Testis (tissue), 3 donors: ENCODE measurements around the gene GFOD1. TPM values are rescaled to one million over a fixed set of nuclear protein-coding genes. Genes with fewer than 3 reads are reported as not detected.

ENCODE experiments used
- DNase-seq: peaks from one replicate; pipeline ENCODE4 v3.0.0-alpha.2; 2019
- H3K27ac ChIP-seq, 2 donors: fragments of 200-600 bp; sonication (generic); one replicate each; pipeline ENCODE4 v1.5.1; 2019
- H3K27me3 ChIP-seq: fragments of 200-600 bp; sonication (generic); one replicate; pipeline ENCODE4 v1.5.1; 2019
- H3K36me3 ChIP-seq: fragments of 200-600 bp; sonication (generic); one replicate; pipeline ENCODE4 v1.5.1; 2017; ENCODE audit warnings: low read depth; ENCODE audit errors: missing control alignments
- H3K4me1 ChIP-seq: fragments of 200-600 bp; sonication (generic); one replicate; pipeline ENCODE4 v1.5.1; 2019
- H3K4me3 ChIP-seq, 2 donors: fragments of 200-600 bp; sonication (generic); one replicate each; pipeline ENCODE4 v1.5.1; 2017 to 2019
- H3K9me3 ChIP-seq: fragments of 200-600 bp; sonication (generic); one replicate; pipeline ENCODE4 v1.5.1; 2017
- POLR2A ChIP-seq: fragments of 450-650 bp; IDR thresholded peaks from one replicate; pipeline ENCODE4 v1.6.1; 2017; ENCODE audit warnings: antibody characterized with exemption, mild to moderate bottlenecking, moderate library complexity
- whole genome bisulfite sequencing, 2 donors: methylation state at CpG; one replicate each; pipeline ENCODE4 v1.1.5; 2018; 5-methylcytosine and 5-hydroxymethylcytosine counted together
- intact Hi-C: fragments of 100-400 bp; cut with DNase I; formaldehyde crosslinking; loops from one replicate; pipeline ENCODE4 v1.15.1; 2023; ENCODE audit warnings: low total_unique reads
- polyA plus RNA-seq: library from polyadenylated mRNA; stranded (reverse); fragments of 350-450 nt; fragmentation: Illumina TruSeq; extraction: RNeasy Lipid Tissue Mini Kit (QIAGEN cat#74804); gene quantifications from one replicate; pipeline ENCODE4 v1.2.3, GENCODE V29; 2014; ENCODE audit warnings: low read depth, low replicate concordance; ENCODE audit not compliant: insufficient read depth
- total RNA-seq, 2 donors: library from RNA; depleted of rRNA; stranded (reverse); fragments of >200 nt; gene quantifications; one replicate each; pipeline ENCODE4 v1.2.3, GENCODE V29; 2016
- TF ChIP-seq, protein P1 (sequence below), 3 experiments: fragments of 450-650 bp in 2 of 3; fragments of 200-600 bp in 1 of 3; sonication (generic) in 1 of 3; IDR thresholded peaks; one replicate each; pipeline ENCODE4 v1.5.1; 2016 to 2019; ENCODE audit warnings: antibody characterized with exemption in 3 of 3, mild to moderate bottlenecking in 2 of 3, moderate library complexity in 1 of 3

Gene GFOD1
- total and polyA plus RNA-seq, 3 donors from 2014 or later: 2.5 to 5.4 (median 5.0) TPM

DNA sequence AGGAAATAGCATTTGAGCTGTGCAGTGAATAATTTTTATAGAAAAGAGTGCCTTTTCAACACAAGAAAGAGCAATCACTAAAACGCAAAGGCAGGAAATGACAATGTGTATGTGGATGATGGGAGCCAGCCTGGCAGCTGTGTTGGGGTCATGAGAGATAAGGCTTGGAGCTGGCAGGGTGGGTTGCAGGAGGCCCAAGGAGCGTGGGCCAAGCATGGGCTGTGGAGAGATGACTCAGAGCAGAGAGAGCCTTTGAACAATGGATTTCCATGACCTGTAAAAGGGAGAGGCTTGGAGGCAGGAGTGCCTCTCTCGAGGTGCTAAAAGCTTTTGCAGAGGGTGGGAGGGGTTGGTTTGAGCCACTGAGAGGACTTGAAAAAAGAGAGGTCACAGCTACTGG lies 152.4 kb downstream of the GFOD1 start:
- DNase-seq: no peak
- 61 to 64% methylated on average over 3 of the region's 3 CpGs for WGBS, 2 donors
- intact Hi-C loops: loop anchor here (5.0 to 10.0 kb wide), 2 partner anchors 210 to 423 kb away; no protein-coding TSS in a partner anchor
- TF ChIP-seq POLR2A: no peak
- TF ChIP-seq, protein P1, sequence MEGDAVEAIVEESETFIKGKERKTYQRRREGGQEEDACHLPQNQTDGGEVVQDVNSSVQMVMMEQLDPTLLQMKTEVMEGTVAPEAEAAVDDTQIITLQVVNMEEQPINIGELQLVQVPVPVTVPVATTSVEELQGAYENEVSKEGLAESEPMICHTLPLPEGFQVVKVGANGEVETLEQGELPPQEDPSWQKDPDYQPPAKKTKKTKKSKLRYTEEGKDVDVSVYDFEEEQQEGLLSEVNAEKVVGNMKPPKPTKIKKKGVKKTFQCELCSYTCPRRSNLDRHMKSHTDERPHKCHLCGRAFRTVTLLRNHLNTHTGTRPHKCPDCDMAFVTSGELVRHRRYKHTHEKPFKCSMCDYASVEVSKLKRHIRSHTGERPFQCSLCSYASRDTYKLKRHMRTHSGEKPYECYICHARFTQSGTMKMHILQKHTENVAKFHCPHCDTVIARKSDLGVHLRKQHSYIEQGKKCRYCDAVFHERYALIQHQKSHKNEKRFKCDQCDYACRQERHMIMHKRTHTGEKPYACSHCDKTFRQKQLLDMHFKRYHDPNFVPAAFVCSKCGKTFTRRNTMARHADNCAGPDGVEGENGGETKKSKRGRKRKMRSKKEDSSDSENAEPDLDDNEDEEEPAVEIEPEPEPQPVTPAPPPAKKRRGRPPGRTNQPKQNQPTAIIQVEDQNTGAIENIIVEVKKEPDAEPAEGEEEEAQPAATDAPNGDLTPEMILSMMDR (IDR thresholded peaks at IDR 0.05): no peak
- H3K9me3 ChIP-seq: no peaks in the 10 kb centered on the region
- H3K4me3 ChIP-seq: no peak overlapping the region
- H3K4me1 ChIP-seq: no peaks in the 10 kb centered on the region
- no peaks in the 10 kb centered on the region for H3K36me3 ChIP-seq
- no peak overlapping the region for H3K27ac ChIP-seq
- no peaks in the 10 kb centered on the region for H3K27me3 ChIP-seq

DNA sequence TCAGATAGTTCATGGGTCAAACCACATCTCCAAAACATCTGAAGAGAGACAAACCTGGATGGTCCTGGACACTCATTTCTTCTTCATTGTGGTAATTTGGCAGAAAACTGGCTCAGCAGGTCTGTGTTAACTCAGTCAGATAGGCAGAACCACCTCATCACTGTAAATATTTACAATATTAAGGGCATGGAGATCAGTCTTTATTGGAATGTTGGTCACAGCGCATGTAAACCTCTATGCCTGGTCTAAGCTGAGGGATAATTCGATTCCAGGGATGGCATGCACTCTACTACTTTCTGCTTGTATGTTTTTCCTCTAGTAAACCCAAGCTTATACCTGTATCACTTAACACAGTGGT lies 155.1 kb downstream of the GFOD1 start:
- Histone ChIP-seq H3K9me3 (no peaks in the 10 kb centered on the region), H3K4me1 (peaks cover 4% of the 10 kb centered on the region), H3K36me3 (no peaks in the 10 kb centered on the region), H3K4me3 (no peak overlapping the region), H3K27ac (no peak overlapping the region), H3K27me3 (no peaks in the 10 kb centered on the region)
- intact Hi-C loops: loop anchor here (5.0 to 10.0 kb wide), 2 partner anchors 212 to 420 kb away; no protein-coding TSS in a partner anchor
- no peak for TF ChIP-seq POLR2A
- TF ChIP-seq, protein P1 (IDR thresholded peaks at IDR 0.05): no peak
- DNase-seq: no peak
- 91 to 95% methylated on average over 2 of the region's 2 CpGs for WGBS, 2 donors

DNA sequence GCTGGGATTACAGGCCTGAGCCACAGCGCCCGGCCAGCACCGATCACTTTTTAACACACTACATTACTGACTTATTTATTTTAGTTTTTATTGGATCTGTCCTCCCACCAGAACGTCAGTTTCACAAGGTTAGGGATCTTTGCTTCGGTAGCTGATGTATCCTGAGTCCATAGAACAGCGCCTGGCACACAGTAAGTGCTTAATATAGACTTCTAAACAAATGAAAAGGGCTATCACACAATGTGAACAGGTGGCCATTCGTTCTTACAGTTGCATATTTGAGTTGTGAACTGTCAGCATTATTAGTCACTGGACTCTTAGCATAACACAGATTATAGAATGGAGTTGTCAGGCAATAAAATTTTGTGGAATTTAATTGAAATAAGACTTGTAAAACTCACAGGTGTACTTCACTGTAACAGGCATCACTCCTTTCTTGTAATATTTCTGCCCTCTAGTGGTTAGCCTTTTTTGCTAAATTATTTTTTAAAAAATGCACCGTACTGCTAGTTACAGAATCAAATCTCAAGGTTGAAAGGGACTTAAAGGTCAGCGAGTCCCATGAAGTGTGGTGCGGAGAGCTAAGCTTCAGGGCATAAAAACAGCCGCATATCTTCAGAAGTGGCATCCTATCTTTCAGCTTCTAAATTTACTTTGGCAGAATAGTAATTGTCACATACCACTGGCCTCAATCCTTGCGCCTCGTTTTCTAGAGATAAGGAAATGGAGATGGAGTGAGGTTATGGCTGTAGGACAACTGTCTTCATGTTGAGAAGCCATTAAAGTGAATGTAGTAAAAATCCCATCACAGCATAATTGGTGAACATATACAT lies 155.7 kb downstream of the GFOD1 start:
- intact Hi-C loops: loop anchor here (5.0 to 10.0 kb wide), 2 partner anchors 213 to 419 kb away; no protein-coding TSS in a partner anchor
- H3K36me3 ChIP-seq: no peaks in the 10 kb centered on the region
- WGBS, 2 donors: 57 to 66% methylated on average over 13 of the region's 13 CpGs
- H3K27me3 ChIP-seq: no peaks in the 10 kb centered on the region
- DNase-seq: no peak
- H3K4me1 ChIP-seq: peaks cover 5% of the 10 kb centered on the region
- no peak overlapping the region for H3K4me3 ChIP-seq
- no peaks in the 10 kb centered on the region for H3K9me3 ChIP-seq
- TF ChIP-seq, protein P1 (IDR thresholded peaks at IDR 0.05): peak; percentile 52 to 76 (median 53)
- TF ChIP-seq POLR2A: no peak
- no peak overlapping the region for H3K27ac ChIP-seq

DNA sequence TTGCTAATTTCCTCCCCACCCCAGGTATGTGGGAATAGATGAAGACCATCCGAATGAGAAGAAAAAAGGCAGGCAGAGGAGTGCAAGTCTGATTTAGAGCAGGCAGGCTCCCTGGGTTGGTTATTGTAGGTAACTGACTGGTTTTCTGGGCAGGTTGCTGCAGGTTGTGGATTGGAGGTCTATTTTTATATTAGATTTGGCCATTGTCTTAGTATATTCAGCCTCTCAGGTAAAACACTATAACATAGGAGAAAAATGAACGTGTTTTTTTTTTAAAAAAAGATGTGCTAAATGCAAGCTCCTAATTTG lies 158.6 kb downstream of the GFOD1 start:
- TF ChIP-seq POLR2A: no peak
- TF ChIP-seq, protein P1 (IDR thresholded peaks at IDR 0.05): no peak
- Histone ChIP-seq H3K4me3 (peak overlapping the region; percentile 70), H3K27ac (peak overlapping the region; percentile 67 to 82), H3K36me3 (no peaks in the 10 kb centered on the region), H3K27me3 (no peaks in the 10 kb centered on the region), H3K9me3 (no peaks in the 10 kb centered on the region), H3K4me1 (peaks cover 5% of the 10 kb centered on the region)
- no peak for DNase-seq
- intact Hi-C loops: no loop called here
- 2 to 4% methylated on average over 2 of the region's 2 CpGs for WGBS, 2 donors
